SK-N-SH (cell line): Measurements from ENCODE around the gene DIO3.

Experiments used
- CTCF ChIP-seq: fragments of 200-600 bp; sonication (generic); IDR thresholded peaks from 2 replicates; pipeline ENCODE4 v1.6.1; 2017; ENCODE audit warnings: antibody characterized with exemption, mild to moderate bottlenecking, moderate library complexity
- FOXJ3 ChIP-seq: sonication (generic); formaldehyde crosslinking; IDR thresholded peaks from 2 replicates; pipeline ENCODE4 v1.5.1; 2020; ENCODE audit warnings: mild to moderate bottlenecking, missing genetic modification reagents
- GATA2 ChIP-seq: sonication (generic); formaldehyde crosslinking; IDR thresholded peaks from 2 replicates; pipeline ENCODE4 v1.5.0; 2020; ENCODE audit warnings: mild to moderate bottlenecking, missing genetic modification reagents
- JUND ChIP-seq: IDR thresholded peaks from 2 replicates; pipeline ENCODE4 v1.4.0; 2012
- MAX ChIP-seq: IDR thresholded peaks from 2 replicates; pipeline ENCODE4 v1.4.0; 2012; ENCODE audit warnings: low read depth
- MXI1 ChIP-seq: IDR thresholded peaks from 2 replicates; pipeline ENCODE4 v1.6.1; 2012; ENCODE audit warnings: mild to moderate bottlenecking, low read depth, low read length, improper control_type of control experiment
- POLR2AphosphoS5 ChIP-seq: IDR thresholded peaks from 2 replicates; pipeline ENCODE4 v1.6.1; 2012; ENCODE audit warnings: low read depth, low read length
- RAD21 ChIP-seq: IDR thresholded peaks from 2 replicates; pipeline ENCODE4 v1.6.1; 2012; ENCODE audit warnings: mild to moderate bottlenecking, low read length
- RCOR1 ChIP-seq: fragments of 150-350 bp; IDR thresholded peaks from 2 replicates; pipeline ENCODE4 v1.6.1; 2017; ENCODE audit warnings: antibody characterized with exemption, low read length
- RFX5 ChIP-seq: IDR thresholded peaks from 2 replicates; pipeline ENCODE4 v1.6.1; 2012; ENCODE audit warnings: mild to moderate bottlenecking, improper control_type of control experiment, low read length
- RXRA ChIP-seq: IDR thresholded peaks from 2 replicates; pipeline ENCODE4 v1.4.0; 2012; ENCODE audit warnings: low read depth, mild to moderate bottlenecking, borderline replicate concordance
- TAF1 ChIP-seq: IDR thresholded peaks from 2 replicates; pipeline ENCODE4 v1.6.1; 2012; ENCODE audit warnings: low read depth, mild to moderate bottlenecking, low read length, moderate library complexity, borderline replicate concordance
- YY1 ChIP-seq: IDR thresholded peaks from 2 replicates; pipeline ENCODE4 v1.4.0; 2012; ENCODE audit warnings: low read depth, mild to moderate bottlenecking
- ZBTB33 ChIP-seq: IDR thresholded peaks from 2 replicates; pipeline ENCODE4 v1.4.0; 2012; ENCODE audit warnings: low read depth, borderline replicate concordance

GRCh38 chr14:101585211-101585610 is 23.9 kb downstream of the DIO3 start:
- no peak for TF ChIP-seq POLR2AphosphoS5
- TF ChIP-seq YY1, result no peak
- TF ChIP-seq RFX5, result no peak
- no peak for TF ChIP-seq RAD21
- TF ChIP-seq CTCF, result no peak
- TF ChIP-seq RXRA, result no peak
- no peak for TF ChIP-seq MAX
- TF ChIP-seq FOXJ3 (CRISPR knock-in tag), result no peak
- TF ChIP-seq TAF1, result no peak
- no peak for TF ChIP-seq ZBTB33
- TF ChIP-seq MXI1, result no peak
- TF ChIP-seq GATA2, result no peak
- TF ChIP-seq JUND, result no peak
- no peak for TF ChIP-seq RCOR1
